Activated CD4-positive, alpha-beta memory T cell treated with anti-CD3 and anti-CD28 coated beads, Interleukin-2, amount 10 ng/mL, durations not matched to agents 7 days and 5 days (primary cell): ENCODE results near the gene TLE4. TPM values are rescaled to one million over a fixed set of nuclear protein-coding genes. Genes with fewer than 3 reads are reported as not detected.

ENCODE experiments used
- CTCF ChIA-PET: fragments of 350-600 bp; sonication (Branson Sonifier 250); formaldehyde crosslinking; loops from one replicate; lab custom pipeline; 2021; ENCODE audit warnings: antibody characterized with exemption, inconsistent platforms; lab: Charles Lee
- POLR2A ChIA-PET: fragments of 350-600 bp; sonication (Branson Sonifier 250); formaldehyde crosslinking; loops from one replicate; lab custom pipeline; 2021; ENCODE audit warnings: antibody characterized with exemption; lab: Charles Lee
- DNase-seq: peaks from one replicate; pipeline ENCODE4 v3.0.0-alpha.2; 2020
- H3K27ac Mint-ChIP-seq: one replicate; pipeline ENCODE4 v1.8.0; 2021; ENCODE audit warnings: mild to moderate bottlenecking, mixed read lengths
- H3K27me3 Mint-ChIP-seq: one replicate; pipeline ENCODE4 v1.8.0; 2021; ENCODE audit warnings: mixed read lengths
- H3K36me3 Mint-ChIP-seq: one replicate; pipeline ENCODE4 v1.8.0; 2021; ENCODE audit warnings: low read depth, mixed read lengths
- H3K4me1 Mint-ChIP-seq: one replicate; pipeline ENCODE4 v1.8.0; 2021; ENCODE audit warnings: mixed read lengths
- H3K4me3 Mint-ChIP-seq: one replicate; pipeline ENCODE4 v1.8.0; 2021; ENCODE audit warnings: mild to moderate bottlenecking, mixed read lengths
- H3K9me3 Mint-ChIP-seq: one replicate; pipeline ENCODE4 v1.8.0; 2021; ENCODE audit warnings: mixed read lengths
- total RNA-seq, 2 experiments: library from RNA; stranded (reverse); gene quantifications; one replicate each; pipeline ENCODE4 v1.2.3, GENCODE V29; 2021

The TLE4 gene
- total RNA-seq, 2 experiments from 2014 or later, result 33.3 to 38.3 TPM

GRCh38 chr9:79684711-79685575 is 113.2 kb downstream of the TLE4 start:
- Mint-ChIP-seq H3K4me3 (no peak overlapping the region), H3K36me3 (peaks cover 13% of the 10 kb centered on the region), H3K27ac (no peak overlapping the region), H3K4me1 (peaks cover 23% of the 10 kb centered on the region), H3K9me3 (no peaks in the 10 kb centered on the region), H3K27me3 (no peaks in the 10 kb centered on the region)
- POLR2A ChIA-PET, result no interaction called here
- CTCF ChIA-PET, result no interaction called here
- DNase-seq, result no peak

GRCh38 chr9:79685577-79685976 is 113.8 kb downstream of the TLE4 start:
- DNase-seq, result no peak
- Mint-ChIP-seq H3K9me3 (no peaks in the 10 kb centered on the region), H3K36me3 (peaks cover 13% of the 10 kb centered on the region), H3K27ac (no peak overlapping the region), H3K4me3 (no peak overlapping the region), H3K4me1 (peaks cover 23% of the 10 kb centered on the region), H3K27me3 (no peaks in the 10 kb centered on the region)
- CTCF ChIA-PET, result no interaction called here
- POLR2A ChIA-PET, result no interaction called here

GRCh38 chr9:79686381-79687130 is 114.8 kb downstream of the TLE4 start:
- Mint-ChIP-seq H3K4me1 (peaks cover 21% of the 10 kb centered on the region), H3K27ac (peak overlapping the region; percentile 70), H3K9me3 (no peaks in the 10 kb centered on the region), H3K4me3 (no peak overlapping the region), H3K36me3 (peaks cover 16% of the 10 kb centered on the region), H3K27me3 (no peaks in the 10 kb centered on the region)
- ChIA-PET CTCF (no interaction called here), POLR2A (interaction anchor here (1.3 kb wide), 1 partner anchor 115 kb away, joined by 6 read pairs; the partner anchor contains the start of gene TLE4)
- DNase-seq, result no peak

GRCh38 chr9:79687131-79687447 is 115.3 kb downstream of the TLE4 start:
- CTCF ChIA-PET, result no interaction called here
- H3K9me3 Mint-ChIP-seq, result no peaks in the 10 kb centered on the region
- H3K36me3 Mint-ChIP-seq, result peaks cover 16% of the 10 kb centered on the region
- no peaks in the 10 kb centered on the region for H3K27me3 Mint-ChIP-seq
- POLR2A ChIA-PET, result interaction anchor here (1.3 kb wide), 1 partner anchor 116 kb away, joined by 6 read pairs; the partner anchor contains the start of gene TLE4
- peak; percentile 67 for DNase-seq
- peaks cover 21% of the 10 kb centered on the region for H3K4me1 Mint-ChIP-seq
- no peak overlapping the region for H3K4me3 Mint-ChIP-seq
- H3K27ac Mint-ChIP-seq, result peak overlapping the region; percentile 70

- CTCF ChIA-PET, result no interaction called here
- H3K4me3 Mint-ChIP-seq, result no peak overlapping the region
- no peak overlapping the region for H3K27ac Mint-ChIP-seq
These were observed 116.6 kb downstream of the TLE4 start for GRCh38 chr9:79688363-79688762.

GRCh38 chr9:79689576-79689975 is 117.8 kb downstream of the TLE4 start:
- H3K27ac Mint-ChIP-seq, result no peak overlapping the region
- CTCF ChIA-PET, result no interaction called here
- H3K36me3 Mint-ChIP-seq, result peaks cover 16% of the 10 kb centered on the region
- H3K4me3 Mint-ChIP-seq, result no peak overlapping the region
- H3K27me3 Mint-ChIP-seq, result no peaks in the 10 kb centered on the region
- peaks cover 30% of the 10 kb centered on the region for H3K4me1 Mint-ChIP-seq
- DNase-seq, result no peak
- POLR2A ChIA-PET, result no interaction called here
- no peaks in the 10 kb centered on the region for H3K9me3 Mint-ChIP-seq

More at GRCh38 chr9:79688363-79688762, 116.6 kb downstream of the TLE4 start:
- Mint-ChIP-seq H3K27me3 (no peaks in the 10 kb centered on the region), H3K36me3 (peaks cover 16% of the 10 kb centered on the region), H3K9me3 (no peaks in the 10 kb centered on the region), H3K4me1 (peaks cover 21% of the 10 kb centered on the region)
- no peak for DNase-seq
- POLR2A ChIA-PET, result no interaction called here

- no peak for DNase-seq
- Mint-ChIP-seq H3K27me3 (no peaks in the 10 kb centered on the region), H3K36me3 (peaks cover 16% of the 10 kb centered on the region), H3K4me3 (no peak overlapping the region), H3K9me3 (no peaks in the 10 kb centered on the region), H3K27ac (no peak overlapping the region), H3K4me1 (peaks cover 41% of the 10 kb centered on the region)
- POLR2A ChIA-PET, result no interaction called here
- CTCF ChIA-PET, result no interaction called here
These were observed 119.7 kb downstream of the TLE4 start for GRCh38 chr9:79691496-79691895.

GRCh38 chr9:79692857-79693571 is 121.2 kb downstream of the TLE4 start:
- H3K27me3 Mint-ChIP-seq, result no peaks in the 10 kb centered on the region
- peaks cover 33% of the 10 kb centered on the region for H3K4me1 Mint-ChIP-seq
- H3K36me3 Mint-ChIP-seq, result peaks cover 5% of the 10 kb centered on the region
- ChIA-PET POLR2A (interaction anchor here (0.9 kb wide), 1 partner anchor 57 kb away, joined by 3 read pairs; no protein-coding TSS in a partner anchor), CTCF (interaction anchor here (0.6 to 0.7 kb wide), 2 partner anchors 16 to 42 kb away, joined by 3 read pairs; no protein-coding TSS in a partner anchor)
- no peak for DNase-seq
- no peaks in the 10 kb centered on the region for H3K9me3 Mint-ChIP-seq
- H3K4me3 Mint-ChIP-seq, result no peak overlapping the region
- no peak overlapping the region for H3K27ac Mint-ChIP-seq

- no peaks in the 10 kb centered on the region for H3K9me3 Mint-ChIP-seq
- peaks cover 30% of the 10 kb centered on the region for H3K4me1 Mint-ChIP-seq
- no peak for DNase-seq
- peaks cover 5% of the 10 kb centered on the region for H3K36me3 Mint-ChIP-seq
- no peak overlapping the region for H3K4me3 Mint-ChIP-seq
- H3K27ac Mint-ChIP-seq, result no peak overlapping the region
- H3K27me3 Mint-ChIP-seq, result no peaks in the 10 kb centered on the region
- POLR2A ChIA-PET, result interaction anchor here (1.0 to 1.3 kb wide), 2 partner anchors 122 to 126 kb away, joined by 3 read pairs; partner anchors contain the start of gene TLE4
- CTCF ChIA-PET, result interaction anchor here (0.6 to 0.7 kb wide), 2 partner anchors 15 to 41 kb away, joined by 3 read pairs; no protein-coding TSS in a partner anchor
These were observed 122.0 kb downstream of the TLE4 start for GRCh38 chr9:79693750-79694149.

GRCh38 chr9:79694208-79694607 is 122.4 kb downstream of the TLE4 start:
- peaks cover 30% of the 10 kb centered on the region for H3K4me1 Mint-ChIP-seq
- no peaks in the 10 kb centered on the region for H3K9me3 Mint-ChIP-seq
- no peak overlapping the region for H3K4me3 Mint-ChIP-seq
- peaks cover 3% of the 10 kb centered on the region for H3K36me3 Mint-ChIP-seq
- no peak for DNase-seq
- CTCF ChIA-PET, result no interaction called here
- POLR2A ChIA-PET, result interaction anchor here (1.0 to 1.3 kb wide), 2 partner anchors 122 to 126 kb away, joined by 3 read pairs; partner anchors contain the start of gene TLE4
- no peak overlapping the region for H3K27ac Mint-ChIP-seq
- H3K27me3 Mint-ChIP-seq, result no peaks in the 10 kb centered on the region

- peaks cover 3% of the 10 kb centered on the region for H3K36me3 Mint-ChIP-seq
- no peak for DNase-seq
- H3K4me1 Mint-ChIP-seq, result peaks cover 30% of the 10 kb centered on the region
- ChIA-PET POLR2A (interaction anchor here (1.0 to 1.3 kb wide), 3 partner anchors 123 to 127 kb away, joined by 3 read pairs; partner anchors contain the start of gene TLE4), CTCF (no interaction called here)
- peaks cover 3% of the 10 kb centered on the region for H3K9me3 Mint-ChIP-seq
- no peak overlapping the region for H3K27ac Mint-ChIP-seq
- no peak overlapping the region for H3K4me3 Mint-ChIP-seq
- no peaks in the 10 kb centered on the region for H3K27me3 Mint-ChIP-seq
These were observed 123.1 kb downstream of the TLE4 start for GRCh38 chr9:79694676-79695400.
